ENCODE data around the gene ASCC1. TPM values are rescaled to one million over a fixed set of nuclear protein-coding genes. Genes with fewer than 3 reads are reported as not detected.

Gene ASCC1
- total and polyA plus RNA-seq, 2 donors (not counting 1 experiment from before 2014, with no cell fraction given): 40.2 to 42.1 TPM

DNA sequence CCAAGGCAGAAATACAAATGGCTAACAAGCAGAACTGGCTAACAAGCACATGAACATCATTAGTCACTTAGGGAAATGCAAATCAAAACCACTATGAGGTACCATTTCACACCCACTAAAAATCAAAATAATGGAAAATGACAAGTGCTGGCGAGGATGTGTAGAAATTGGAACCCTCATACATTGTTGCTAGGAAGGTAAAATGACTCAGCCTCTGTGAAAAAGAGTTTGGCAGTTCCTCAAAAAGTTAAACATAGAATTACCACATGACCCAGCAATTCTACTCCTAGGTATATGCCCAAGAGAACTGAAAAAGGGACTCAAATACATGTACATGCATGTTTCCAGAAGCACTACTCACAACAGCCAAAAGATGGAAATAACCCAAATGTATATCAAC is 53.1 kb downstream of the ASCC1 start:
- no peaks in the 10 kb centered on the region for H3K4me1 ChIP-seq (ENCODE audit: control insufficient read depth, extremely low read depth, insufficient read depth, low read length)
- H3K36me3 ChIP-seq (ENCODE audit: control insufficient read depth, insufficient read depth, low read length): no peaks in the 10 kb centered on the region
- no peaks in the 10 kb centered on the region for H4K20me1 ChIP-seq (ENCODE audit: control insufficient read depth, extremely low read depth, insufficient read depth, low read length)
- no peak overlapping the region for H2AFZ ChIP-seq (ENCODE audit: low read length)
- TF ChIP-seq EZH2 (IDR thresholded peaks at IDR 0.05; ENCODE audit: low read length, missing control alignments): no peak
- TF ChIP-seq, protein P1, sequence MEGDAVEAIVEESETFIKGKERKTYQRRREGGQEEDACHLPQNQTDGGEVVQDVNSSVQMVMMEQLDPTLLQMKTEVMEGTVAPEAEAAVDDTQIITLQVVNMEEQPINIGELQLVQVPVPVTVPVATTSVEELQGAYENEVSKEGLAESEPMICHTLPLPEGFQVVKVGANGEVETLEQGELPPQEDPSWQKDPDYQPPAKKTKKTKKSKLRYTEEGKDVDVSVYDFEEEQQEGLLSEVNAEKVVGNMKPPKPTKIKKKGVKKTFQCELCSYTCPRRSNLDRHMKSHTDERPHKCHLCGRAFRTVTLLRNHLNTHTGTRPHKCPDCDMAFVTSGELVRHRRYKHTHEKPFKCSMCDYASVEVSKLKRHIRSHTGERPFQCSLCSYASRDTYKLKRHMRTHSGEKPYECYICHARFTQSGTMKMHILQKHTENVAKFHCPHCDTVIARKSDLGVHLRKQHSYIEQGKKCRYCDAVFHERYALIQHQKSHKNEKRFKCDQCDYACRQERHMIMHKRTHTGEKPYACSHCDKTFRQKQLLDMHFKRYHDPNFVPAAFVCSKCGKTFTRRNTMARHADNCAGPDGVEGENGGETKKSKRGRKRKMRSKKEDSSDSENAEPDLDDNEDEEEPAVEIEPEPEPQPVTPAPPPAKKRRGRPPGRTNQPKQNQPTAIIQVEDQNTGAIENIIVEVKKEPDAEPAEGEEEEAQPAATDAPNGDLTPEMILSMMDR (conservative IDR thresholded peaks at IDR 0.05 in 1 of 2, IDR thresholded peaks at IDR 0.05 in 1 of 2; ENCODE audit: low read depth in 1 of 2, low read length in 2 of 2): no peak
- no peaks in the 10 kb centered on the region for H3K9me3 ChIP-seq (ENCODE audit: control insufficient read depth, insufficient read depth, low read depth, low read length)
- no peak overlapping the region for H3K4me3 ChIP-seq (replicated peaks in 1 of 4; ENCODE audit: control extremely low read depth in 1 of 4, insufficient read depth in 1 of 4, low read depth in 3 of 4, low read length in 4 of 4)
- peak; percentile 51 to 92 for DNase-seq (ENCODE audit: low read depth in 2 of 2)
- no peak overlapping the region for H3K9ac ChIP-seq (ENCODE audit: insufficient read depth, low read length)
- no peaks in the 10 kb centered on the region for H3K27me3 ChIP-seq (ENCODE audit: control insufficient read depth, insufficient read depth, low read length)
- no peaks in the 10 kb centered on the region for H3K79me2 ChIP-seq (ENCODE audit: control insufficient read depth, insufficient read depth, low read length)
- H3K4me2 ChIP-seq (ENCODE audit: extremely low read depth, insufficient read depth, low read length): no peak overlapping the region
- H3K27ac ChIP-seq (ENCODE audit: insufficient read depth, low read length): no peak overlapping the region

DNA sequence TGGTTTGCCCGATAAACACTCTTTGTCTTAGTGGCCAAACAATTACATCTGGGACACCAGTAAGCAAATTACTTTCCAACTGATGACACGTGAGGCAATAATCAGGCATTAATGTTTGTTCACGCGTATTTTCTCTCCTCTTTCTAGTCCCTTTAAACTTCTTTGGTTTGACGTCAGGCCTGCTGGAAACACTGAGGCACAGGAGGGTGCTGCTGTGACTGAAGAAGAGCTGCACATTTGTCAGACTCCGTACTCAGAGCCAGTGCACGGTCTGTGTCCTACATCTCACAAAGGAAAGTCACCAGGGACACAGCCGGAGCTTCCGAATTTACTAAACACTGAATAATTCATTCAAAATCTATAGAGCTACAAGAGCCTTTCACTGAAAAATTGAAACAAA is 57.9 kb downstream of the ASCC1 start:
- Histone ChIP-seq H3K9ac (ENCODE audit: insufficient read depth, low read length) (no peak overlapping the region), H2AFZ (ENCODE audit: low read length) (no peak overlapping the region), H3K4me2 (ENCODE audit: extremely low read depth, insufficient read depth, low read length) (no peak overlapping the region), H3K9me3 (ENCODE audit: control insufficient read depth, insufficient read depth, low read depth, low read length) (no peaks in the 10 kb centered on the region), H3K36me3 (ENCODE audit: control insufficient read depth, insufficient read depth, low read length) (no peaks in the 10 kb centered on the region), H3K27me3 (ENCODE audit: control insufficient read depth, insufficient read depth, low read length) (no peaks in the 10 kb centered on the region), H3K27ac (ENCODE audit: insufficient read depth, low read length) (no peak overlapping the region), H3K4me3 (replicated peaks in 1 of 4; ENCODE audit: control extremely low read depth in 1 of 4, insufficient read depth in 1 of 4, low read depth in 3 of 4, low read length in 4 of 4) (no peak overlapping the region), H4K20me1 (ENCODE audit: control insufficient read depth, extremely low read depth, insufficient read depth, low read length) (no peaks in the 10 kb centered on the region), H3K4me1 (ENCODE audit: control insufficient read depth, extremely low read depth, insufficient read depth, low read length) (no peaks in the 10 kb centered on the region), H3K79me2 (ENCODE audit: control insufficient read depth, insufficient read depth, low read length) (no peaks in the 10 kb centered on the region)
- no peak for DNase-seq (ENCODE audit: low read depth in 2 of 2)
- no peak for TF ChIP-seq EZH2 (IDR thresholded peaks at IDR 0.05; ENCODE audit: low read length, missing control alignments)
- TF ChIP-seq, protein P1 (conservative IDR thresholded peaks at IDR 0.05 in 1 of 2, IDR thresholded peaks at IDR 0.05 in 1 of 2; ENCODE audit: low read depth in 1 of 2, low read length in 2 of 2): no peak

DNA sequence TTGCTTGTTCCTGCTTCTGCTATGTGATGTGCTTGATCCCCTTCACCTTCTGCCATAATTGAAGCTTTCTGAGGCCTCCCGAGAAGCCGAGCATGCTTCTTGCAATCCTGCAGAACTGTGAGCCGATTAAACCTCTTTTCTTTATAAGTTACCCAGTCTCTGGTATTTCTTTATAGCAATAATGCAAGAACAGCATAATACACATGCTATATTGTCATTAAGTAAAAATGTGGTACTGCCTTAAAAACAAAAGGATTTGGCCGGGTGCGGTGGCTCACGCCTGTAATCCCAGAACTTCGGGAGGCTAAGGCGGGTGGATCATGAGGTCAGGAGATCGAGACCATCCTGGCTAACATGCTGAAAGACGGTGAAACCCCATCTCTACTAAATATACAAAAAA is 59.9 kb downstream of the ASCC1 start:
- TF ChIP-seq EZH2 (IDR thresholded peaks at IDR 0.05; ENCODE audit: low read length, missing control alignments): no peak
- TF ChIP-seq, protein P1 (conservative IDR thresholded peaks at IDR 0.05 in 1 of 2, IDR thresholded peaks at IDR 0.05 in 1 of 2; ENCODE audit: low read depth in 1 of 2, low read length in 2 of 2): no peak
- no peaks in the 10 kb centered on the region for H3K9me3 ChIP-seq (ENCODE audit: control insufficient read depth, insufficient read depth, low read depth, low read length)
- H3K9ac ChIP-seq (ENCODE audit: insufficient read depth, low read length): no peak overlapping the region
- no peaks in the 10 kb centered on the region for H3K79me2 ChIP-seq (ENCODE audit: control insufficient read depth, insufficient read depth, low read length)
- no peak for DNase-seq (ENCODE audit: low read depth in 2 of 2)
- no peak overlapping the region for H3K4me3 ChIP-seq (replicated peaks in 1 of 4; ENCODE audit: control extremely low read depth in 1 of 4, insufficient read depth in 1 of 4, low read depth in 3 of 4, low read length in 4 of 4)
- no peak overlapping the region for H2AFZ ChIP-seq (ENCODE audit: low read length)
- H3K27me3 ChIP-seq (ENCODE audit: control insufficient read depth, insufficient read depth, low read length): no peaks in the 10 kb centered on the region
- H3K36me3 ChIP-seq (ENCODE audit: control insufficient read depth, insufficient read depth, low read length): no peaks in the 10 kb centered on the region
- no peaks in the 10 kb centered on the region for H3K4me1 ChIP-seq (ENCODE audit: control insufficient read depth, extremely low read depth, insufficient read depth, low read length)
- H4K20me1 ChIP-seq (ENCODE audit: control insufficient read depth, extremely low read depth, insufficient read depth, low read length): no peaks in the 10 kb centered on the region
- no peak overlapping the region for H3K27ac ChIP-seq (ENCODE audit: insufficient read depth, low read length)
- H3K4me2 ChIP-seq (ENCODE audit: extremely low read depth, insufficient read depth, low read length): no peak overlapping the region
